K562 (cell line): ENCODE measurements around the gene DGCR8. TPM values are rescaled to one million over a fixed set of nuclear protein-coding genes. Genes with fewer than 3 reads are reported as not detected.

ENCODE experiments used
- ATF3 ChIP-seq, 2 experiments: fragments of 450-650 bp in 1 of 2; sonication (generic) in 1 of 2; formaldehyde crosslinking in 1 of 2; IDR thresholded peaks in 1 of 2; conservative IDR thresholded peaks in 1 of 2; 2 replicates each; pipeline versions ENCODE4 v1.6.1 to v1.8.1; 2016 to 2023; ENCODE audit warnings: mild to moderate bottlenecking in 2 of 2, moderate library complexity in 2 of 2, inconsistent platforms in 1 of 2, missing genetic modification reagents in 1 of 2
- BACH1 ChIP-seq: fragments of 200-800 bp; sonication (Bioruptor generic); IDR thresholded peaks from 2 replicates; pipeline ENCODE4 v1.6.1; 2016; ENCODE audit warnings: missing genetic modification characterization, missing compliant biosample characterization
- CREB5 ChIP-seq: fragments of 250-450 bp; sonication (Bioruptor Pico); IDR thresholded peaks from 2 replicates; pipeline ENCODE4 v1.5.0; 2020; ENCODE audit warnings: mild to moderate bottlenecking
- ELF2 ChIP-seq: fragments of 250-450 bp; sonication (Bioruptor Pico); IDR thresholded peaks from 2 replicates; pipeline ENCODE4 v1.5.0; 2021; ENCODE audit warnings: mild to moderate bottlenecking
- HCFC1 ChIP-seq: IDR thresholded peaks from 2 replicates; pipeline ENCODE4 v1.6.1; 2012; ENCODE audit warnings: low read depth, low read length, improper control_type of control experiment
- IRF1 ChIP-seq: sonication (generic); formaldehyde crosslinking; IDR thresholded peaks from 2 replicates; pipeline ENCODE4 v1.8.0; 2022; ENCODE audit warnings: missing genetic modification reagents, mild to moderate bottlenecking, borderline replicate concordance
- JUND ChIP-seq, 2 experiments: IDR thresholded peaks; 2 replicates in 1 of 2; 3 replicates in 1 of 2; pipeline ENCODE4 v1.6.1; 2011; ENCODE audit warnings: borderline replicate concordance in 2 of 2, low read depth in 2 of 2, low read length in 2 of 2, improper control_type of control experiment in 1 of 2, missing biosample characterization in 1 of 2, missing genetic modification characterization in 1 of 2, missing genetic modification reagents in 1 of 2
- KAT8 ChIP-seq: fragments of 450-650 bp; IDR thresholded peaks from 2 replicates; pipeline ENCODE4 v1.6.1; 2016; ENCODE audit warnings: low read depth, mild to moderate bottlenecking
- MLLT1 ChIP-seq, 2 experiments: fragments of 450-650 bp; IDR thresholded peaks; 2 replicates each; pipeline ENCODE4 v1.6.1; 2016
- RBBP5 ChIP-seq: fragments of 200-600 bp; sonication (generic); IDR thresholded peaks from 2 replicates; pipeline ENCODE4 v1.6.1; 2012; ENCODE audit warnings: borderline replicate concordance, mild to moderate bottlenecking, low read length, control low read depth, inconsistent platforms; ENCODE audit not compliant: insufficient read depth, poor library complexity, severe bottlenecking
- RBFOX2 ChIP-seq: fragments of 200-400 bp; formaldehyde crosslinking; IDR thresholded peaks from 2 replicates; pipeline ENCODE4 v1.6.1; 2017; ENCODE audit warnings: low read depth, mild to moderate bottlenecking, low read length, moderate library complexity
- SMAD3 ChIP-seq: fragments of 450-650 bp; formaldehyde crosslinking; conservative IDR thresholded peaks from 2 replicates; pipeline ENCODE4 v1.4.0; 2020; ENCODE audit warnings: mild to moderate bottlenecking
- ZNF224 ChIP-seq: sonication (generic); formaldehyde crosslinking; IDR thresholded peaks from 2 replicates; pipeline ENCODE4 v1.8.0; 2022; ENCODE audit warnings: mild to moderate bottlenecking, missing genetic modification reagents
- ZNF696 ChIP-seq: fragments of 250-450 bp; sonication (Bioruptor Pico); conservative IDR thresholded peaks from 2 replicates; pipeline ENCODE4 v1.4.0; 2020; ENCODE audit warnings: mild to moderate bottlenecking, moderate library complexity
- polyA plus RNA-seq, 8 experiments: library from polyadenylated mRNA; depleted of rRNA in 4 of 8; stranded (reverse) in 5 of 8; unstranded in 3 of 8; fragments of >200 nt; fragmentation: Nextera tagmentation in 2 of 8; fragmentation: Illumina TruSeq in 1 of 8; extraction: Ambion mirVana in 2 of 8; extraction: Trizol in 1 of 8; gene quantifications; 2 replicates each; pipeline versions ENCODE4 v1.2.1 to v1.2.3, GENCODE V29; 2011 to 2014; ENCODE audit warnings: inconsistent platforms in 1 of 8, missing spikeins in 1 of 8
- total RNA-seq, 7 experiments: library from RNA; depleted of rRNA in 6 of 7; stranded (reverse); fragments of >200 nt in 6 of 7; fragmentation: Illumina TruSeq in 2 of 7; extraction: Trizol in 2 of 7; gene quantifications; 2 replicates each; pipeline versions ENCODE4 v1.2.1 to v1.2.3, GENCODE V29; 2011 to 2021; ENCODE audit warnings: low replicate concordance in 1 of 7
- TF ChIP-seq, protein P1 (sequence below): fragments of 250-450 bp; sonication (Bioruptor Pico); IDR thresholded peaks from 2 replicates; pipeline ENCODE4 v1.8.0; 2021; ENCODE audit warnings: moderate library complexity, mild to moderate bottlenecking, inconsistent platforms

The DGCR8 gene
- total and polyA plus RNA-seq, 9 of the 15 experiments (the other 6 are each of a cell fraction or from before 2014, with no cell fraction given): 5.9 to 144 (median 80.1) TPM

- TF ChIP-seq, protein P1, sequence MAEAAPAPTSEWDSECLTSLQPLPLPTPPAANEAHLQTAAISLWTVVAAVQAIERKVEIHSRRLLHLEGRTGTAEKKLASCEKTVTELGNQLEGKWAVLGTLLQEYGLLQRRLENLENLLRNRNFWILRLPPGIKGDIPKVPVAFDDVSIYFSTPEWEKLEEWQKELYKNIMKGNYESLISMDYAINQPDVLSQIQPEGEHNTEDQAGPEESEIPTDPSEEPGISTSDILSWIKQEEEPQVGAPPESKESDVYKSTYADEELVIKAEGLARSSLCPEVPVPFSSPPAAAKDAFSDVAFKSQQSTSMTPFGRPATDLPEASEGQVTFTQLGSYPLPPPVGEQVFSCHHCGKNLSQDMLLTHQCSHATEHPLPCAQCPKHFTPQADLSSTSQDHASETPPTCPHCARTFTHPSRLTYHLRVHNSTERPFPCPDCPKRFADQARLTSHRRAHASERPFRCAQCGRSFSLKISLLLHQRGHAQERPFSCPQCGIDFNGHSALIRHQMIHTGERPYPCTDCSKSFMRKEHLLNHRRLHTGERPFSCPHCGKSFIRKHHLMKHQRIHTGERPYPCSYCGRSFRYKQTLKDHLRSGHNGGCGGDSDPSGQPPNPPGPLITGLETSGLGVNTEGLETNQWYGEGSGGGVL (CRISPR knock-in tag): no peak
- TF ChIP-seq JUND (IDR thresholded peaks at IDR 0.05; ENCODE audit: borderline replicate concordance, low read depth, low read length) (no peak), JUND (tag; IDR thresholded peaks at IDR 0.05; ENCODE audit: borderline replicate concordance, low read depth, low read length) (no peak), HCFC1 (no peak), KAT8 (no peak), ELF2 (peak; percentile 48; the same call in 1 of the 2 replicates), MLLT1 (IDR thresholded peaks at IDR 0.05) (no peak), ATF3 (IDR thresholded peaks at IDR 0.05) (no peak), ATF3 (CRISPR knock-in tag; conservative IDR thresholded peaks at IDR 0.05) (no peak), ZNF224 (CRISPR knock-in tag) (no peak), IRF1 (CRISPR knock-in tag) (no peak), SMAD3 (no peak), RBFOX2 (no peak), BACH1 (tag) (no peak), ZNF696 (CRISPR knock-in tag) (no peak), CREB5 (no peak), RBBP5 (no peak)
These were observed 40.2 kb upstream of the DGCR8 start (continued) for GRCh38 chr22:20039683-20040325.
